SK-N-MC (cell line): ENCODE results near the gene GTF3C2.

Experiments used
- DNase-seq: peaks from one replicate; pipeline ENCODE4 v3.0.0-alpha.2; 2011; ENCODE audit warnings: low read depth, low spot score
- H3K27ac ChIP-seq: fragments of 200-600 bp; sonication (generic); 2 replicates; pipeline ENCODE4 v1.5.1; 2016; ENCODE audit warnings: mixed run types
- H3K36me3 ChIP-seq: fragments of 200-600 bp; sonication (generic); 2 replicates; pipeline ENCODE4 v1.6.1; 2017; ENCODE audit warnings: antibody characterized with exemption, low read length, mixed read lengths; ENCODE audit not compliant: insufficient read depth
- H3K4me3 ChIP-seq: fragments of 200-600 bp; sonication (generic); 2 replicates; pipeline ENCODE4 v1.5.1; 2016
- H3K9ac ChIP-seq: fragments of 200-600 bp; sonication (generic); 2 replicates; pipeline ENCODE4 v1.8.0; 2017; ENCODE audit warnings: mixed run types, mixed read lengths; ENCODE audit not compliant: insufficient read length
- H3K9me3 ChIP-seq: fragments of 200-600 bp; sonication (generic); 2 replicates; pipeline ENCODE4 v1.6.1; 2017; ENCODE audit warnings: low read depth, mild to moderate bottlenecking, antibody characterized with exemption, low read length, moderate library complexity, mixed read lengths
- EZH2 ChIP-seq: fragments of 200-600 bp; sonication (generic); IDR thresholded peaks from one replicate; pipeline ENCODE4 v1.6.1; 2017; ENCODE audit warnings: antibody characterized with exemption
- FOXP2 ChIP-seq: optimal IDR thresholded peaks from 2 replicates; pipeline ENCODE3; 2011; ENCODE audit warnings: mild to moderate bottlenecking, moderate library complexity; ENCODE audit not compliant: insufficient read depth; ENCODE audit errors: extremely low read length, control extremely low read depth
- POLR2AphosphoS5 ChIP-seq: IDR thresholded peaks from 2 replicates; pipeline ENCODE4 v1.6.1; 2012; ENCODE audit warnings: mild to moderate bottlenecking, low read depth, low read length, borderline replicate concordance

The GTF3C2 gene

DNA sequence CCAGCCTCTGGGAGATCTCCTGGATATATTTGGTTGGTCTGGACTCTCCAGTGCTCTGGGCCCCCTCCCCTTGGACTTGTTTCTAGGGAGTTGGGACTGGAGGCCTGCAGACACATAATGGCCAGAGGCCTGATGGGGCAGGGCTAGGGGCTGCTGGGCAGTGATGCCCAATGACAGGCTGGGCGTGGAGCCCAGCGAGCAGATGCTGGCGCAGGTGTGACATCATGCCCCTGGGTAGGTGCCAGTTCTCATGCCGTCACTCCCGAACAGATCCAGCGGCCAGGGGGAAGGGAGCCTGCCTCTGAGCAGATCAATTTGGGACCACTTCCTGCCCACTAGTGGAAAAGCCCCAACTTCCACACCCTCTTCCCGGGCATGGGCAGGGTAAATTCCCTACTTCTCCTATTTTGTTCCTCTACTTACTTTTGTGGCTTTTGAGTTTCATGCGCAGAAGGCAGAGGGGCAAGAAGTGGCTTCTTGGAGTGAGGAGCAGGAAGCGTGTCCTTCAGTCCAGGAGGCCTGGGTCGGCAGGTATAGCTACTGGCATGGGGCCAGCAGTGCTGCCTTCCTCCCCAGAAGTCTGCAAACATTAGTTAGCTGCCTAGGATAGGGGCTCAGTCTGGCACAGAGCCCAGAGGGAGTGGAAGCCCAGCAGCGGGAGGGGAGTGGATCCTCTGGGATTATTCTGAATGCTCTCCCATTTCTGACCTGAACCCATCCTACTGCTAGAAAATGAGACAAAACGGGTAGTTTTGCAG is 39.7 kb downstream of the GTF3C2 start:
- no peak overlapping the region for H3K27ac ChIP-seq
- TF ChIP-seq POLR2AphosphoS5 (no peak), FOXP2 (no peak), EZH2 (no peak)

GRCh38 chr2:27315122-27315521 is 41.4 kb downstream of the GTF3C2 start:
- Histone ChIP-seq H3K9me3 (no peaks in the 10 kb centered on the region), H3K4me3 (no peak overlapping the region), H3K9ac (no peak overlapping the region), H3K36me3 (no peaks in the 10 kb centered on the region), H3K27ac (no peak overlapping the region)
- TF ChIP-seq POLR2AphosphoS5 (no peak), FOXP2 (no peak), EZH2 (no peak)
- DNase-seq = no peak

More for the DNA sequence above, 39.7 kb downstream of the GTF3C2 start:
- Histone ChIP-seq H3K9me3 (no peaks in the 10 kb centered on the region), H3K36me3 (no peaks in the 10 kb centered on the region), H3K9ac (no peak overlapping the region), H3K4me3 (no peak overlapping the region)
- DNase-seq = no peak

- Histone ChIP-seq H3K9me3 (no peaks in the 10 kb centered on the region), H3K36me3 (no peaks in the 10 kb centered on the region), H3K9ac (no peak overlapping the region), H3K27ac (no peak overlapping the region), H3K4me3 (no peak overlapping the region)
- DNase-seq = no peak
- TF ChIP-seq POLR2AphosphoS5 = no peak
- no peak for TF ChIP-seq FOXP2
- no peak for TF ChIP-seq EZH2
These were observed 41.9 kb downstream of the GTF3C2 start for GRCh38 chr2:27314709-27315108.

DNA sequence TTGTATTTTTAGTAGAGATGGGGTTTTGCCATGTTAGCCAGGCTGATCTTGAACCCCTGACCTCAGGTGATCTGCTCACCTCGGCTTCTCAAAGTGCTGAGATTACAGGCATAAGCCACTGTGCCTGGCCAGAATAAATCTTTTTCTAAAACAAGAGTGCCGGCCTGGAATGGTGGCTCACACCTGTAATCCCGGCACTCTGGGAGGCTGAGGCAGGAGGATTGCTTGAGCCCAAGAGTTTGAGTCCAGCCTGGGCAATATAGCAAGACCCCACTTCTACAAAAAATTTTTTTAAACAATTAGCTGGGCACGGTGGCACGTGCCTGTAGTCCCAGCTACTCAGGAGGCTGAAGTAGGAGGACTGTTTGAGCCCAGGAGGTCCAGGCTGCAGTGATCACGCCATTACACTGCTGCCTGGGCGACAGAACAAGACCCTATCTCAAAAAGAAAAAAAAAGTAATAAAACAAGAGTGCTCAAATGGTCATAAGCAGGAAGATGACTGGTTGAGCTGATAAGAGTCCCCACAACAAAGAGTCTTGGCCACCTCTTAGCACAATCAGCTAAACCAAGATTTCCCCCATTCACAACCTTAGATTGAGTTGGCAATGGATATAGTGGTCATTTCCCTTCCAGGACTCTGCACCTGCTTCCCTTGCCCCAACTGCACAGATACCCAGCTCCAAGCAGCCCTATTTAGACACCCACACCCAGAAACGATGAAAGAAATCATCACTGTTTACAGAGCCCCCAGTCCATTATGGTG is 42.5 kb downstream of the GTF3C2 start:
- H3K27ac ChIP-seq = no peak overlapping the region
- no peak overlapping the region for H3K9ac ChIP-seq
- H3K9me3 ChIP-seq = no peaks in the 10 kb centered on the region
- no peaks in the 10 kb centered on the region for H3K36me3 ChIP-seq
- no peak for DNase-seq
- TF ChIP-seq EZH2 (no peak), POLR2AphosphoS5 (no peak), FOXP2 (no peak)
- H3K4me3 ChIP-seq = no peak overlapping the region

GRCh38 chr2:27312152-27312551 is 44.4 kb downstream of the GTF3C2 start:
- no peaks in the 10 kb centered on the region for H3K36me3 ChIP-seq
- no peak for DNase-seq
- H3K9ac ChIP-seq = no peak overlapping the region
- H3K4me3 ChIP-seq = no peak overlapping the region
- H3K27ac ChIP-seq = no peak overlapping the region
- TF ChIP-seq FOXP2 (no peak), POLR2AphosphoS5 (no peak), EZH2 (no peak)
- no peaks in the 10 kb centered on the region for H3K9me3 ChIP-seq

GRCh38 chr2:27309651-27310050 is 46.9 kb downstream of the GTF3C2 start:
- no peak overlapping the region for H3K4me3 ChIP-seq
- H3K27ac ChIP-seq = no peak overlapping the region
- no peak overlapping the region for H3K9ac ChIP-seq
- TF ChIP-seq EZH2 (no peak), POLR2AphosphoS5 (no peak), FOXP2 (no peak)
- no peaks in the 10 kb centered on the region for H3K36me3 ChIP-seq
- no peak for DNase-seq
- no peaks in the 10 kb centered on the region for H3K9me3 ChIP-seq

- Histone ChIP-seq H3K36me3 (no peaks in the 10 kb centered on the region), H3K27ac (no peak within 1 kb of the TSS), H3K9ac (no peak within 1 kb of the TSS), H3K4me3 (peak within 1 kb of the TSS; percentile 30; the same call in 1 of the 2 replicates), H3K9me3 (no peaks in the 10 kb centered on the region)
- TF ChIP-seq EZH2 (no peak), POLR2AphosphoS5 (no peak), FOXP2 (no peak)
- no peak for DNase-seq
These were observed 48.1 kb downstream of the GTF3C2 start, which contains the start of gene UCN for GRCh38 chr2:27308359-27308881. UCN (minus strand) TSS chr2:27308445; CDS start chr2:27307895, 550 bp downstream.
